A549 (cell line): ENCODE data around the gene CNIH3. TPM values are rescaled to one million over a fixed set of nuclear protein-coding genes. Genes with fewer than 3 reads are reported as not detected.

Experiments used
- ATAC-seq, 2 experiments: fragments of 200-7000 bp in 1 of 2; fragments of >200 bp in 1 of 2; cut with Nextera tagmentation in 1 of 2; cut with Tn5 transposase in 1 of 2; 3 replicates each; pipeline versions ENCODE4 v1.8.0 to v1.9.1; 2018 to 2020; ENCODE audit warnings: mild to moderate bottlenecking in 1 of 2, moderate library complexity in 1 of 2
- CTCF ChIA-PET: fragments of 300-600 bp; sonication (Branson Sonifier 250); formaldehyde crosslinking; extraction: SDS; loops from one replicate; lab custom pipeline; 2021; ENCODE audit warnings: antibody characterized with exemption, inconsistent platforms; lab: Yijun Ruan, JAX
- POLR2A ChIA-PET: fragments of 350-600 bp; formaldehyde crosslinking; extraction: SDS; loops from one replicate; lab custom pipeline; 2021; ENCODE audit warnings: antibody characterized with exemption, inconsistent platforms; lab: Yijun Ruan, JAX
- DNase-seq, 2 experiments: peaks; one replicate each; pipeline versions ENCODE4 v3.0.0 to v3.0.0-alpha.2; 2011 to 2016; ENCODE audit warnings: low read depth in 1 of 2, low spot score in 1 of 2
- FAIRE-seq: peaks from 2 replicates; lab custom pipeline; 2011; peaks lifted over from hg19 to GRCh38; lab: Jason Lieb, UNC
- H3K27ac ChIP-seq, 2 experiments: fragments of >200 bp; sonication (Bioruptor Twin); formaldehyde crosslinking; 3 replicates each; pipeline ENCODE4 v1.5.1; 2016 to 2017
- H3K4me1 ChIP-seq: fragments of >200 bp; sonication (Bioruptor Twin); formaldehyde crosslinking; 3 replicates; pipeline ENCODE4 v1.6.1; 2016
- H3K4me2 ChIP-seq: fragments of >200 bp; sonication (Bioruptor Twin); formaldehyde crosslinking; 3 replicates; pipeline ENCODE4 v1.6.1; 2016
- H3K4me3 ChIP-seq: fragments of >200 bp; sonication (Bioruptor Twin); formaldehyde crosslinking; 3 replicates; pipeline ENCODE4 v1.5.1; 2016
- H3K9me3 ChIP-seq: fragments of >200 bp; sonication (Bioruptor Twin); formaldehyde crosslinking; 3 replicates; pipeline ENCODE4 v1.6.1; 2016
- BCL3 ChIP-seq: fragments of >200 bp; sonication (Bioruptor Twin); formaldehyde crosslinking; IDR thresholded peaks from 3 replicates; pipeline ENCODE4 v1.6.1; 2016
- CBX2 ChIP-seq: fragments of 200-600 bp; sonication (generic); IDR thresholded peaks from 2 replicates; pipeline ENCODE4 v1.6.1; 2016; ENCODE audit warnings: low read depth, mild to moderate bottlenecking, borderline replicate concordance
- CTCF ChIP-seq: fragments of >200 bp; sonication (Bioruptor Twin); formaldehyde crosslinking; IDR thresholded peaks from 3 replicates; pipeline ENCODE4 v1.5.1; 2016
- ESRRA ChIP-seq: fragments of 150-350 bp; IDR thresholded peaks from 2 replicates; pipeline ENCODE4 v1.6.1; 2014; ENCODE audit warnings: mild to moderate bottlenecking, low read length, borderline replicate concordance
- FOSB ChIP-seq: fragments of 250-450 bp; sonication (Bioruptor Pico); IDR thresholded peaks from 2 replicates; pipeline ENCODE4 v1.5.0; 2020; ENCODE audit warnings: mild to moderate bottlenecking, moderate library complexity
- FOSL2 ChIP-seq, 2 experiments: fragments of 450-650 bp in 1 of 2; fragments of >200 bp in 1 of 2; sonication (Bioruptor Twin) in 1 of 2; formaldehyde crosslinking; IDR thresholded peaks; 2 replicates each; pipeline versions ENCODE4 v1.5.0 to v1.6.1; 2016 to 2020; ENCODE audit warnings: mild to moderate bottlenecking in 1 of 2, moderate library complexity in 1 of 2
- FOXS1 ChIP-seq: fragments of 250-450 bp; sonication (Bioruptor Pico); IDR thresholded peaks from 2 replicates; pipeline ENCODE4 v1.5.0; 2020; ENCODE audit warnings: mild to moderate bottlenecking, moderate library complexity
- HMGXB4 ChIP-seq: fragments of 250-450 bp; sonication (Bioruptor Pico); IDR thresholded peaks from 2 replicates; pipeline ENCODE4 v1.5.0; 2021; ENCODE audit warnings: mild to moderate bottlenecking, moderate library complexity, borderline replicate concordance
- HOXA7 ChIP-seq: fragments of 250-450 bp; sonication (Bioruptor Pico); IDR thresholded peaks from 2 replicates; pipeline ENCODE4 v1.5.0; 2020; ENCODE audit warnings: mild to moderate bottlenecking, moderate library complexity
- HOXB5 ChIP-seq: fragments of 250-450 bp; sonication (Bioruptor Pico); IDR thresholded peaks from 2 replicates; pipeline ENCODE4 v1.5.0; 2020; ENCODE audit warnings: mild to moderate bottlenecking, moderate library complexity
- JUNB ChIP-seq: fragments of >200 bp; sonication (Bioruptor Twin); formaldehyde crosslinking; IDR thresholded peaks from 2 replicates; pipeline ENCODE4 v1.6.1; 2016
- MAFK ChIP-seq: fragments of 450-650 bp; IDR thresholded peaks from 2 replicates; pipeline ENCODE4 v1.6.1; 2014; ENCODE audit not compliant: partially characterized antibody
- MAZ ChIP-seq: fragments of 150-350 bp; IDR thresholded peaks from 2 replicates; pipeline ENCODE4 v1.6.1; 2014; ENCODE audit warnings: antibody characterized with exemption, low read depth, low read length, borderline replicate concordance
- NPAS2 ChIP-seq: fragments of 250-450 bp; sonication (Bioruptor Pico); IDR thresholded peaks from 2 replicates; pipeline ENCODE4 v1.8.0; 2022; ENCODE audit warnings: mild to moderate bottlenecking, moderate library complexity, borderline replicate concordance
- PBX3 ChIP-seq: IDR thresholded peaks from 2 replicates; pipeline ENCODE4 v1.6.1; 2012
- PHF8 ChIP-seq: fragments of 200-600 bp; sonication (generic); IDR thresholded peaks from 2 replicates; pipeline ENCODE4 v1.6.1; 2016; ENCODE audit warnings: low read depth, mild to moderate bottlenecking, antibody characterized with exemption, moderate library complexity, borderline replicate concordance
- RAD21 ChIP-seq, 2 experiments: fragments of >200 bp in 1 of 2; sonication (Bioruptor Twin) in 1 of 2; formaldehyde crosslinking in 1 of 2; IDR thresholded peaks in 1 of 2; conservative IDR thresholded peaks in 1 of 2; 2 replicates in 1 of 2; 3 replicates in 1 of 2; pipeline ENCODE4 v1.6.1; 2012 to 2018; ENCODE audit warnings: inconsistent platforms in 1 of 2
- RCOR1 ChIP-seq: fragments of 150-350 bp; IDR thresholded peaks from 2 replicates; pipeline ENCODE4 v1.6.1; 2014; ENCODE audit warnings: antibody characterized with exemption, low read length, low read depth
- RFX5 ChIP-seq: fragments of 450-650 bp; IDR thresholded peaks from 2 replicates; pipeline ENCODE4 v1.7.1; 2014; ENCODE audit warnings: antibody characterized with exemption, mild to moderate bottlenecking, moderate library complexity
- RNF2 ChIP-seq: fragments of 200-600 bp; sonication (generic); IDR thresholded peaks from 2 replicates; pipeline ENCODE4 v1.6.1; 2016; ENCODE audit warnings: low read depth, mild to moderate bottlenecking, antibody characterized with exemption, moderate library complexity, borderline replicate concordance
- USF2 ChIP-seq: fragments of 450-650 bp; IDR thresholded peaks from 2 replicates; pipeline ENCODE4 v1.6.1; 2014; ENCODE audit warnings: antibody characterized with exemption
- ZNF302 ChIP-seq: fragments of 250-450 bp; sonication (Bioruptor Pico); IDR thresholded peaks from 2 replicates; pipeline ENCODE4 v1.9.0; 2021; ENCODE audit warnings: inconsistent platforms, mild to moderate bottlenecking, moderate library complexity
- ZSCAN20 ChIP-seq: fragments of 250-450 bp; sonication (Bioruptor Pico); IDR thresholded peaks from 2 replicates; pipeline ENCODE4 v1.8.0; 2022; ENCODE audit warnings: mild to moderate bottlenecking, moderate library complexity
- WGBS: methylation state at CpG from one replicate; pipeline ENCODE4 v1.1.6; 2017; ENCODE audit errors: missing lambda C conversion rate; 5-methylcytosine and 5-hydroxymethylcytosine counted together
- polyA plus RNA-seq, 4 experiments: library from polyadenylated mRNA; depleted of rRNA in 3 of 4; stranded (reverse); fragments of >200 nt; fragmentation: RNase III in 1 of 4; extraction: RNeasy Plus Mini Kit Qiagen cat#74134 plus additional on column Dnase treatment in 1 of 4; gene quantifications; 2 replicates in 3 of 4; 3 replicates in 1 of 4; pipeline ENCODE4 v1.2.3, GENCODE V29; 2011 to 2017

CNIH3 gene
- polyA plus RNA-seq, 2 of the 4 experiments (the other 2 are of a cell fraction) = 0.61 to 0.85 TPM

GRCh38 chr1:224607188-224608148, 8.6 kb upstream of the CNIH3 start:
- FAIRE-seq = no peak
- CTCF ChIA-PET = interaction anchor here (0.8 to 2.9 kb wide), 4 partner anchors 10 to 315 kb away, joined by 3 to 12 read pairs (median 3); no protein-coding TSS in a partner anchor
- ATAC-seq = no peak
- Histone ChIP-seq H3K4me2 (no peak overlapping the region), H3K4me1 (no peaks in the 10 kb centered on the region), H3K9me3 (no peaks in the 10 kb centered on the region), H3K4me3 (no peak overlapping the region), H3K27ac (no peak overlapping the region)
- POLR2A ChIA-PET = no interaction called here
- 54% methylated on average over 5 of the region's 5 CpGs for WGBS
- no peak for DNase-seq
- no peak for TF ChIP-seq ZSCAN20 (CRISPR knock-in tag)
- TF ChIP-seq CTCF = no peak
- no peak for TF ChIP-seq FOSL2 (IDR thresholded peaks at IDR 0.05)
- no peak for TF ChIP-seq FOSL2 (CRISPR knock-in tag; IDR thresholded peaks at IDR 0.05)
- no peak for TF ChIP-seq JUNB
- TF ChIP-seq ESRRA = no peak
- no peak for TF ChIP-seq MAFK
- TF ChIP-seq RNF2 = no peak
- no peak for TF ChIP-seq BCL3

- DNase-seq = no peak
- ChIA-PET POLR2A (no interaction called here), CTCF (interaction anchor here (1.3 to 2.9 kb wide), 2 partner anchors 12 to 95 kb away, joined by 3 to 12 read pairs; no protein-coding TSS in a partner anchor)
- Histone ChIP-seq H3K27ac (no peak overlapping the region), H3K4me1 (no peaks in the 10 kb centered on the region), H3K4me2 (no peak overlapping the region)
- FAIRE-seq = no peak
- ATAC-seq = no peak
- TF ChIP-seq RFX5 (no peak), PHF8 (no peak), PBX3 (no peak), RAD21 (conservative IDR thresholded peaks at IDR 0.05 in 1 of 2, IDR thresholded peaks at IDR 0.05 in 1 of 2) (no peak), HOXB5 (CRISPR knock-in tag) (no peak), RCOR1 (no peak), MAZ (no peak), ZNF302 (no peak), CTCF (no peak), FOSB (CRISPR knock-in tag) (no peak), CBX2 (no peak), NPAS2 (CRISPR knock-in tag) (no peak), HOXA7 (no peak), USF2 (no peak), FOXS1 (CRISPR knock-in tag) (no peak), BCL3 (no peak), HMGXB4 (no peak)
- TF ChIP-seq, all 56 proteins: peak for 0
- Histone ChIP-seq H3K4me3 (no peak overlapping the region), H3K9me3 (no peaks in the 10 kb centered on the region)
- 5% methylated on average over 1 of the region's 1 CpG for WGBS
Measured at GRCh38 chr1:224609333-224609732, 6.8 kb upstream of the CNIH3 start.
